ENCODE data around the gene PRDM10.
A peak's percentile ranks its signal among the peaks of the same experiment; 100 is the strongest.
"Not testable (repeated sequence)": the region's sequence is repeated elsewhere in the genome, so short reads cannot be mapped to it uniquely, and the experiment has no call there.

The PRDM10 gene

GRCh38 chr11:129884581-129884980 lies 118.1 kb downstream of the PRDM10 start:
- in situ Hi-C loops (cut with MboI; ENCODE audit: low sequenced_read_pairs, unreplicated experiment) = no loop called here
- TF ChIP-seq CTCF (IDR thresholded peaks at IDR 0.05; ENCODE audit: borderline replicate concordance, control extremely low read depth, extremely low read depth, insufficient read depth, missing control alignments) = no peak
- no peak for DNase-seq (ENCODE audit: low spot score)

DNA sequence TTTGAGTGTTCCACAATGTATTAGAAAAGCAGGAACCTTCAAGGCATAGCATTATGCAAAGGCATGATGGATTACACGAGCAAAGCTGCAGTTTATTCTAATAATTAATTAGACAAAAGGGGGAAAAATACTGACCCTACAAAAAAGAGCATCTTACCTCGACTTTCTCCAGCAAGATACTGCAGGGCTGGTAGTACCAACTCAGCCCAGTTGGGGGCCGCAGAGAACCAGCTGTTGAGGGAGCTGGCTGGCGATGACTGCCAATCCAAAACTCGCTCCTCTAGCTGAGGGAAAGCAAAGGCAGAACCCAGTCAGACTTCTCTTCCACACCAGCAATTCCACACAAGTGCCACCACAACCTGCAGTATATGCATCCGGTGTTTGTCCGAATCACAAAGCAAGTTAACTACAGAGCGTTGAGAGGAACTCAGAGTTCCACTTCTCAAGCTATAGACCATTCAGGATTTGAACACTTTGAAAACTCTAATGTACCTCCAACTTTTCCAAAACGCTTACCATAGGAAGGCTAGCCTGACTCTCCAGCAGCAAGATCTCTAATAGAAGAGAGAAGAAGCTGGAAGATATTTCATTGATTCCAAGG lies 121.0 kb downstream of the PRDM10 start:
- peak; percentile 25 for TF ChIP-seq CTCF (IDR thresholded peaks at IDR 0.05; ENCODE audit: borderline replicate concordance, control extremely low read depth, extremely low read depth, insufficient read depth, missing control alignments)
- peak; percentile 50 for DNase-seq (ENCODE audit: low spot score)
- in situ Hi-C loops (cut with MboI; ENCODE audit: low sequenced_read_pairs, unreplicated experiment) = no loop called here

DNA sequence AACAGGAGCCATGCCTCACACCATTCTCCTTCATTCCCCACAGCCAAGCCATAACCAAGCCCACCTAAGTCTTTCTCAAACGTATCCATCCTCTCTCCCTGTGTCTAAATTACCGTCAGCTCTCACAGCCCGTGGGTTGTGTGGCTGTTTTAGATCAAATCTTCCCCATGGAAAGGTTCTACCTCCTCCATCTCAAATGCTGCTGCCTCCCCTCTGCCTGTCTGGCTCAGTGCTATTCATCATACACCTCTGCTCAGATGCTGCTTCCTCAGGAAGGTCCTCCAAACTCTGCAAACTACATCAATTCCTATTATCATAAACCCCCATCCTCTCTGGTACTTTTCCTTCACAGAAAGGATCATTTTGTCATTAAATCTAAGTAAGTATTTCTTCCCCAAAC lies 122.3 kb downstream of the PRDM10 start:
- TF ChIP-seq CTCF (IDR thresholded peaks at IDR 0.05; ENCODE audit: borderline replicate concordance, control extremely low read depth, extremely low read depth, insufficient read depth, missing control alignments) = no peak
- no peak for DNase-seq (ENCODE audit: low spot score)
- in situ Hi-C loops (cut with MboI; ENCODE audit: low sequenced_read_pairs, unreplicated experiment) = no loop called here

DNA sequence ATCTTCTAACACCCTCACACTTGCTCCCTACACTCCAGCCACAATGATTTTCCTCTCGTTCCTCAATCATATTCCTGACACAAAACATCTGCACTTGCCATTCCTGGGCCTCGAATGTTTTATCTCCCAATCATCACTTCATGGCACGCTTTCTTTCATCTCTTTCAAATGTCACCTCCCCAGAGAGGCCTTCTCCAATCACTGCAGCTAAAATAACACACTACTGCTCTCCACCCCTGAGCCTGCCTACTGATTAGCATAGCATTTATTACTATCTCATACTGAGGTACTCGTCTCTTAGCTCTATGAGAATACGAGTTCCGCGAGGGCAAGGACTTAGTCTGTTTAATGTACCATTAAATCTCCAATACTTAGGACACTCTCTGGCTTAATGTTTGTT lies 130.7 kb downstream of the PRDM10 start:
- in situ Hi-C loops (cut with MboI; ENCODE audit: low sequenced_read_pairs, unreplicated experiment) = no loop called here
- no peak for TF ChIP-seq CTCF (IDR thresholded peaks at IDR 0.05; ENCODE audit: borderline replicate concordance, control extremely low read depth, extremely low read depth, insufficient read depth, missing control alignments)
- DNase-seq (ENCODE audit: low spot score) = no peak

- in situ Hi-C loops (cut with MboI; ENCODE audit: low sequenced_read_pairs, unreplicated experiment); DNase-seq (ENCODE audit: low spot score): not testable (repeated sequence)
Observed at GRCh38 chr11:129868626-129869025, 134.0 kb downstream of the PRDM10 start.

DNA sequence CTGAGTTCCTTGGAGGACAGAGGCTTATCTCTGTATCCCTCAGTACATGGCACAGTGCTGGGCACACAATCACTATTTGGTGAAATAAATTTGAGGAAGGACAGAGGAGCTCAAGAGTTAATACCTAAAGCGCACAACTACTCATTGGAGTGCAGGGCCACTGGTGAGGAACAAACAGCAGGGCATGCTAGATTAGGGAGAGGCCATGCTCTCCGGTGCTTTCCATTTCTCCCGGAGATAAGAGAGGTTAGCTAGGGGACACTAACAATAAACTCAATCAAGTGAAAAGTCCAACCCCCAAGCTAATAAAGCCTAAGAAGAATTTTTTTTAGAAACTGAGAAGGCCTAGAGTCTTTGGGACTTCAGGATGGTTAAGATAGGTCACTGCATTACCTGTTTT lies 136.3 kb downstream of the PRDM10 start:
- TF ChIP-seq CTCF (IDR thresholded peaks at IDR 0.05; ENCODE audit: borderline replicate concordance, control extremely low read depth, extremely low read depth, insufficient read depth, missing control alignments) = no peak
- in situ Hi-C loops (cut with MboI; ENCODE audit: low sequenced_read_pairs, unreplicated experiment) = no loop called here
- no peak for DNase-seq (ENCODE audit: low spot score)

DNA sequence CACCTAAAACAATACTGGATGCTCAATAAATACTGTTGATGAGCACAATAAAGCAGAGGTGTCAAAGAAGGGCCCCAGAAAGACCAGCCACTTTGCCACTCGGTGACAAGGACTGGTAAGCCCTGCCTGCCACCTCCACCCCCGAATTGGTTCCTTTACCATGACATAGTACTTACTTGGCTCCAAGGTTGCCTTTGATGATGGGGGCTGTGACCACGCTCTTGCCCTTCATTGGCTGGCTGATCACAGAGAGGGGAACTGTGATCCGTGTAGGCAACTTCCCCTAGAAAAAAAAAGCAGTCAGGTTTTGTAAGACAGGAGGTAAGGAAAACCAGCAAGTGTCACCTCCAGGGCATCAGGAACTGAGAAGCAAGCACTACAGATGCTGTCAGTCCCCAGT lies 136.9 kb downstream of the PRDM10 start:
- no peak for TF ChIP-seq CTCF (IDR thresholded peaks at IDR 0.05; ENCODE audit: borderline replicate concordance, control extremely low read depth, extremely low read depth, insufficient read depth, missing control alignments)
- no peak for DNase-seq (ENCODE audit: low spot score)
- in situ Hi-C loops (cut with MboI; ENCODE audit: low sequenced_read_pairs, unreplicated experiment) = no loop called here

All from GM13976 (cell line).